Stimulated activated CD4-positive, alpha-beta T cell treated with anti-CD3 and anti-CD28 coated beads, Interleukin-2, amount 100 ng/mL, for 24 hours (primary cell): ENCODE data around the gene ZNF789.
"Not testable (repeated sequence)": the region's sequence is repeated elsewhere in the genome, so short reads cannot be mapped to it uniquely, and the experiment has no call there.

Experiments
- DNase-seq, 2 donors: peaks; one replicate each; pipeline ENCODE4 v3.0.0-alpha.2; 2020

The ZNF789 gene

GRCh38 chr7:99459087-99459486 lies 13.6 kb upstream of the ZNF789 start:
- DNase-seq = peak in 1 of 2 donors; percentile 38

GRCh38 chr7:99460651-99461050 lies 12.0 kb upstream of the ZNF789 start:
- no peak for DNase-seq

- no peak for DNase-seq
Measured at GRCh38 chr7:99461221-99461620, 11.5 kb upstream of the ZNF789 start.

GRCh38 chr7:99465421-99465768 lies 7.3 kb upstream of the ZNF789 start:
- DNase-seq = no peak

- no peak for DNase-seq
Measured at GRCh38 chr7:99468336-99468918, 4.3 kb upstream of the ZNF789 start.

GRCh38 chr7:99469381-99470065 lies 3.2 kb upstream of the ZNF789 start:
- no peak for DNase-seq

- DNase-seq = no peak
Measured at GRCh38 chr7:99473315-99473596, 566 bp downstream of the ZNF789 start.

- DNase-seq = no peak
Measured at GRCh38 chr7:99476107-99476506, 3.4 kb downstream of the ZNF789 start.

GRCh38 chr7:99478464-99479440 lies 6.1 kb downstream of the ZNF789 start:
- DNase-seq = no peak

- DNase-seq = no peak
Measured at GRCh38 chr7:99485094-99485493, 12.4 kb downstream of the ZNF789 start.

GRCh38 chr7:99489235-99489634 lies 16.5 kb downstream of the ZNF789 start:
- no peak for DNase-seq

- no peak for DNase-seq
Measured at GRCh38 chr7:99490878-99491277, 18.2 kb downstream of the ZNF789 start.

- DNase-seq = no peak
Measured at GRCh38 chr7:99493823-99494222, 21.1 kb downstream of the ZNF789 start.

- DNase-seq = no peak
Measured at GRCh38 chr7:99497766-99498545, 25.3 kb downstream of the ZNF789 start.

GRCh38 chr7:99498546-99498944 lies 25.9 kb downstream of the ZNF789 start:
- DNase-seq = no peak

- DNase-seq = no peak
Measured at GRCh38 chr7:99499371-99499720, 26.7 kb downstream of the ZNF789 start.

GRCh38 chr7:99499721-99500636 lies 27.3 kb downstream of the ZNF789 start, which contains the start of gene ZNF394:
Gene ZNF394, minus strand, starts transcription at chr7:99500281. Its CDS starts 188 bp downstream, at chr7:99500093.
- DNase-seq = peak; percentile 90 to 91

- DNase-seq = no peak
Measured at GRCh38 chr7:99500637-99501009, 27.9 kb downstream of the ZNF789 start.

GRCh38 chr7:99501236-99501635 lies 28.5 kb downstream of the ZNF789 start:
- not testable (repeated sequence) for DNase-seq

- no peak for DNase-seq
Measured at GRCh38 chr7:99504281-99504602, 31.6 kb downstream of the ZNF789 start.

- peak; percentile 97 for DNase-seq
Measured at GRCh38 chr7:99504603-99505323, 32.1 kb downstream of the ZNF789 start, which contains the start of gene ZKSCAN5. Gene ZKSCAN5, plus strand, starts transcription at chr7:99504662. Its CDS starts 1,383 bp downstream, at chr7:99506045.

- DNase-seq = no peak
Measured at GRCh38 chr7:99505324-99505662, 32.6 kb downstream of the ZNF789 start.
